IMR-90 (cell line): ENCODE results near the gene UPF1. TPM values are rescaled to one million over a fixed set of nuclear protein-coding genes. Genes with fewer than 3 reads are reported as not detected.

Source experiments
- ATAC-seq: fragments of 200-7000 bp; cut with Tn5 transposase; 2 replicates; pipeline ENCODE4 v1.9.1; 2020; ENCODE audit warnings: low read depth, mild to moderate bottlenecking, moderate library complexity
- BruUV-seq: library from RNA; stranded (reverse); fragments of 400-500 nt; replicated peaks from 2 replicates; lab custom pipeline; 2021; lab: Mats Ljungman, UMichigan
- CTCF ChIA-PET: fragments of 300-600 bp; formaldehyde crosslinking; extraction: SDS; loops from one replicate; lab custom pipeline; 2021; ENCODE audit warnings: antibody characterized with exemption; lab: Yijun Ruan, JAX
- POLR2A ChIA-PET: fragments of 300-600 bp; sonication (Branson Sonifier 250); formaldehyde crosslinking; loops from one replicate; lab custom pipeline; 2022; ENCODE audit warnings: antibody characterized with exemption; ENCODE audit not compliant: unreplicated experiment; lab: Charles Lee
- DNase-seq: peaks from one replicate; pipeline ENCODE4 v3.0.0; 2013
- H2AFZ ChIP-seq: replicated peaks from 2 replicates; pipeline ENCODE3; 2013; ENCODE audit warnings: low read length, mild to moderate bottlenecking; ENCODE audit not compliant: poor library complexity
- H2AK5ac ChIP-seq: 2 replicates; pipeline ENCODE4 v1.6.1; 2013; ENCODE audit warnings: low read depth, low read length, inconsistent platforms
- H2AK9ac ChIP-seq: replicated peaks from 2 replicates; pipeline ENCODE3; 2013; ENCODE audit warnings: mild to moderate bottlenecking, low read depth, low read length, moderate library complexity; ENCODE audit not compliant: poor library complexity
- H2BK120ac ChIP-seq: 2 replicates; pipeline ENCODE4 v1.6.1; 2013; ENCODE audit warnings: low read depth, low read length, inconsistent platforms
- H2BK15ac ChIP-seq: 3 replicates; pipeline ENCODE4 v1.6.1; 2013; ENCODE audit warnings: low read depth, low read length, inconsistent platforms
- H2BK20ac ChIP-seq: 2 replicates; pipeline ENCODE4 v1.6.1; 2013; ENCODE audit warnings: low read depth, mild to moderate bottlenecking, inconsistent platforms, low read length, moderate library complexity
- H2BK5ac ChIP-seq: 2 replicates; pipeline ENCODE4 v1.6.1; 2013; ENCODE audit warnings: mild to moderate bottlenecking, low read depth, low read length, inconsistent platforms; ENCODE audit not compliant: poor library complexity, severe bottlenecking
- H3K14ac ChIP-seq: replicated peaks from 2 replicates; pipeline ENCODE4 v1.6.1; 2013; ENCODE audit warnings: low read depth, low read length, inconsistent platforms
- H3K18ac ChIP-seq: 2 replicates; pipeline ENCODE4 v1.6.1; 2013; ENCODE audit warnings: low read depth, low read length, control low read depth
- H3K23ac ChIP-seq: 2 replicates; pipeline ENCODE4 v1.6.1; 2013; ENCODE audit warnings: low read depth, low read length, inconsistent platforms
- H3K27ac ChIP-seq: 2 replicates; pipeline ENCODE4 v1.5.1; 2013; ENCODE audit warnings: mild to moderate bottlenecking, control low read depth, low read length; ENCODE audit not compliant: insufficient read depth
- H3K27me3 ChIP-seq: 2 replicates; pipeline ENCODE4 v1.6.1; 2013; ENCODE audit warnings: low read length; ENCODE audit not compliant: control insufficient read depth, insufficient read depth
- H3K36me3 ChIP-seq: 2 replicates; pipeline ENCODE4 v1.6.1; 2013; ENCODE audit warnings: low read length, mixed read lengths; ENCODE audit not compliant: control insufficient read depth, insufficient read depth
- H3K4ac ChIP-seq: 2 replicates; pipeline ENCODE4 v1.6.1; 2013; ENCODE audit warnings: low read depth, low read length, inconsistent platforms
- H3K4me1 ChIP-seq: 2 replicates; pipeline ENCODE4 v1.6.1; 2013; ENCODE audit warnings: low read length, mixed read lengths; ENCODE audit not compliant: control insufficient read depth, insufficient read depth
- H3K4me2 ChIP-seq: 2 replicates; pipeline ENCODE4 v1.6.1; 2013; ENCODE audit warnings: low read depth, mild to moderate bottlenecking, control low read depth, low read length, moderate library complexity
- H3K4me3 ChIP-seq: 2 replicates; pipeline ENCODE4 v1.5.1; 2013; ENCODE audit warnings: low read depth, mild to moderate bottlenecking, control low read depth, low read length, moderate library complexity; ENCODE audit not compliant: insufficient read depth
- H3K56ac ChIP-seq: 2 replicates; pipeline ENCODE4 v1.6.1; 2013; ENCODE audit warnings: low read length, inconsistent platforms; ENCODE audit not compliant: insufficient read depth; ENCODE audit errors: extremely low read depth
- H3K79me1 ChIP-seq, 2 experiments: 2 replicates each; pipeline ENCODE4 v1.6.1; 2013; ENCODE audit warnings: low read length in 2 of 2, inconsistent platforms in 1 of 2, low read depth in 1 of 2
- H3K9ac ChIP-seq: 2 replicates; pipeline ENCODE4 v1.6.1; 2013; ENCODE audit warnings: low read depth, low read length, control low read depth
- H3K9me1 ChIP-seq: 2 replicates; pipeline ENCODE4 v1.6.1; 2013; ENCODE audit warnings: low read length, inconsistent platforms; ENCODE audit not compliant: insufficient read depth
- H3K9me3 ChIP-seq: 2 replicates; pipeline ENCODE4 v1.6.1; 2013; ENCODE audit warnings: low read length; ENCODE audit not compliant: control insufficient read depth, insufficient read depth
- H4K20me1 ChIP-seq: 2 replicates; pipeline ENCODE4 v1.6.1; 2013; ENCODE audit warnings: low read length, inconsistent platforms; ENCODE audit not compliant: insufficient read depth
- H4K5ac ChIP-seq: 2 replicates; pipeline ENCODE4 v1.6.1; 2013; ENCODE audit warnings: mild to moderate bottlenecking, low read depth, low read length, control low read depth
- H4K8ac ChIP-seq, 2 experiments: 2 replicates each; pipeline ENCODE4 v1.6.1; 2013; ENCODE audit warnings: low read depth in 2 of 2, low read length in 2 of 2, control low read depth in 1 of 2, inconsistent platforms in 1 of 2
- H4K91ac ChIP-seq: 2 replicates; pipeline ENCODE4 v1.6.1; 2013; ENCODE audit warnings: low read depth, low read length, inconsistent platforms; ENCODE audit not compliant: insufficient read depth
- BHLHE40 ChIP-seq: fragments of 150-350 bp; IDR thresholded peaks from 2 replicates; pipeline ENCODE4 v1.6.1; 2016; ENCODE audit warnings: mild to moderate bottlenecking, low read depth, low read length
- CEBPB ChIP-seq: IDR thresholded peaks from 2 replicates; pipeline ENCODE4 v1.6.1; 2012; ENCODE audit warnings: low read depth, low read length, improper control_type of control experiment
- CHD1 ChIP-seq: IDR thresholded peaks from 2 replicates; pipeline ENCODE4 v1.6.1; 2012; ENCODE audit warnings: low read depth, low read length, improper control_type of control experiment
- FOS ChIP-seq: fragments of 150-350 bp; IDR thresholded peaks from 2 replicates; pipeline ENCODE4 v1.6.1; 2016; ENCODE audit warnings: low read depth, low read length
- MAFK ChIP-seq: IDR thresholded peaks from 2 replicates; pipeline ENCODE4 v1.6.1; 2012; ENCODE audit warnings: low read depth, low read length, improper control_type of control experiment
- MAZ ChIP-seq: IDR thresholded peaks from 2 replicates; pipeline ENCODE4 v1.6.1; 2012; ENCODE audit warnings: low read depth, mild to moderate bottlenecking, low read length, improper control_type of control experiment, moderate library complexity, borderline replicate concordance
- MXI1 ChIP-seq: IDR thresholded peaks from 2 replicates; pipeline ENCODE4 v1.6.1; 2012; ENCODE audit warnings: low read depth, mild to moderate bottlenecking, low read length, moderate library complexity, borderline replicate concordance
- NFE2L2 ChIP-seq: fragments of 150-350 bp; IDR thresholded peaks from 2 replicates; pipeline ENCODE4 v1.6.1; 2016; ENCODE audit warnings: low read depth, mild to moderate bottlenecking, low read length
- POLR2A ChIP-seq: IDR thresholded peaks from 2 replicates; pipeline ENCODE4 v1.6.1; 2012; ENCODE audit warnings: mild to moderate bottlenecking, low read depth, low read length
- RAD21 ChIP-seq: IDR thresholded peaks from 2 replicates; pipeline ENCODE4 v1.6.1; 2012; ENCODE audit warnings: low read length, improper control_type of control experiment
- RCOR1 ChIP-seq: IDR thresholded peaks from 2 replicates; pipeline ENCODE4 v1.6.1; 2012; ENCODE audit warnings: mild to moderate bottlenecking, low read length, improper control_type of control experiment; ENCODE audit not compliant: insufficient replicate concordance
- RFX5 ChIP-seq: IDR thresholded peaks from 2 replicates; pipeline ENCODE4 v1.8.0; 2012; ENCODE audit warnings: low read depth, mild to moderate bottlenecking, low read length, moderate library complexity
- SMC3 ChIP-seq: fragments of 150-350 bp; IDR thresholded peaks from 2 replicates; pipeline ENCODE4 v1.6.1; 2016; ENCODE audit warnings: low read depth, mild to moderate bottlenecking, antibody characterized with exemption, low read length, moderate library complexity
- WGBS, 2 experiments: methylation state at CpG; one replicate each; pipeline versions ENCODE4 v1.1.5 to v1.1.7; 2013; ENCODE audit warnings: missing lambda C conversion rate in 2 of 2; ENCODE audit not compliant: insufficient read length in 1 of 2; ENCODE audit errors: extremely low coverage in 2 of 2; 5-methylcytosine and 5-hydroxymethylcytosine counted together
- dilution Hi-C: fragments of 300-500 bp; cut with HindIII; formaldehyde crosslinking; loops from one replicate; pipeline ENCODE4 v1.14.3; 2018; ENCODE audit warnings: low sequenced_read_pairs; ENCODE audit not compliant: unreplicated experiment
- in situ Hi-C: fragments of 300-500 bp; cut with MboI; formaldehyde crosslinking; loops from 3 replicates; pipeline ENCODE4 v1.14.3; 2019; ENCODE audit warnings: low sequenced_read_pairs, inconsistent platforms, mixed read lengths
- intact Hi-C: fragments of 100-400 bp; cut with micrococcal nuclease; formaldehyde crosslinking; loops from 2 replicates; pipeline ENCODE4 v1.10.0; 2022
- polyA plus RNA-seq, 3 experiments: library from polyadenylated mRNA; depleted of rRNA; stranded (reverse); fragments of >200 nt; gene quantifications; 2 replicates each; pipeline ENCODE4 v1.2.3, GENCODE V29; 2012; ENCODE audit warnings: low replicate concordance in 1 of 3
- total RNA-seq: library from RNA; depleted of rRNA; stranded (reverse); fragments of >200 nt; gene quantifications from 2 replicates; pipeline ENCODE4 v1.2.3, GENCODE V29; 2012
- TF ChIP-seq, protein P1 (sequence below): fragments of 150-350 bp; IDR thresholded peaks from 2 replicates; pipeline ENCODE4 v1.6.1; 2016; ENCODE audit warnings: low read depth, mild to moderate bottlenecking, low read length, moderate library complexity, borderline replicate concordance
- TF ChIP-seq, protein P2 (sequence below): conservative IDR thresholded peaks from 2 replicates; pipeline ENCODE4 v1.5.1; 2012; ENCODE audit warnings: mild to moderate bottlenecking, low read depth, low read length, improper control_type of control experiment
- TF ChIP-seq, protein P3 (sequence below): fragments of 150-350 bp; IDR thresholded peaks from 2 replicates; pipeline ENCODE4 v1.6.1; 2017; ENCODE audit warnings: mild to moderate bottlenecking, antibody characterized with exemption, low read length, low read depth

The UPF1 gene
- total and polyA plus RNA-seq, 2 of the 4 experiments (the other 2 are of a cell fraction): 31.2 to 50.3 TPM

GRCh38 chr19:18896421-18896841 is 64.7 kb downstream of the UPF1 start:
- WGBS, 2 experiments: 12% methylated on average over 20 of the region's 33 CpGs; no CpG with 5 or more reads in 1 of the 2 experiments
- in situ Hi-C loops: no loop called here
- Histone ChIP-seq H3K23ac (no peak overlapping the region), H3K18ac (no peak overlapping the region), H3K9ac (no peak overlapping the region), H2BK20ac (no peak overlapping the region), H3K56ac (no peak overlapping the region), H4K8ac (no peak overlapping the region), H3K79me1 (peaks cover 0 to 3% of the 10 kb centered on the region in 2 experiments; a peak in 1 of 4 replicates), H3K27ac (no peak overlapping the region), H3K9me1 (no peaks in the 10 kb centered on the region), H2BK5ac (no peak overlapping the region), H4K20me1 (peaks cover 27% of the 10 kb centered on the region), H2AK9ac (peak overlapping the region; percentile 28), H2BK120ac (no peak overlapping the region), H3K4ac (no peak overlapping the region), H3K27me3 (peaks cover 7% of the 10 kb centered on the region; the same call in 1 of the 2 replicates), H2AFZ (peak overlapping the region; percentile 58), H3K4me2 (peak overlapping the region; percentile 48; the same call in 1 of the 2 replicates), H3K4me1 (peaks cover 8% of the 10 kb centered on the region; the same call in 1 of the 2 replicates), H3K14ac (no peak overlapping the region), H4K5ac (no peak overlapping the region), H3K4me3 (no peak overlapping the region; the same call in 1 of the 2 replicates), H4K91ac (no peak overlapping the region), H3K36me3 (peaks cover 25% of the 10 kb centered on the region), H3K9me3 (no peaks in the 10 kb centered on the region), H2AK5ac (no peak overlapping the region; the same call in 1 of the 2 replicates), H2BK15ac (no peak overlapping the region)
- ATAC-seq (no peak; the same call in 1 of the 2 replicates), DNase-seq (no peak)
- CTCF ChIA-PET: interaction anchor here (1.0 to 1.3 kb wide), 2 partner anchors 91 to 100 kb away, joined by 3 to 7 read pairs; no protein-coding TSS in a partner anchor
- dilution Hi-C loops: no loop called here
- no TSS peak for BruUV-seq
- POLR2A ChIA-PET: no interaction called here
- TF ChIP-seq MXI1 (no peak), RAD21 (no peak), CEBPB (no peak), MAZ (no peak), CHD1 (no peak), MAFK (no peak), RCOR1 (no peak), RFX5 (no peak), NFE2L2 (no peak), POLR2A (no peak), BHLHE40 (no peak), FOS (no peak), SMC3 (no peak)
- TF ChIP-seq, protein P1, sequence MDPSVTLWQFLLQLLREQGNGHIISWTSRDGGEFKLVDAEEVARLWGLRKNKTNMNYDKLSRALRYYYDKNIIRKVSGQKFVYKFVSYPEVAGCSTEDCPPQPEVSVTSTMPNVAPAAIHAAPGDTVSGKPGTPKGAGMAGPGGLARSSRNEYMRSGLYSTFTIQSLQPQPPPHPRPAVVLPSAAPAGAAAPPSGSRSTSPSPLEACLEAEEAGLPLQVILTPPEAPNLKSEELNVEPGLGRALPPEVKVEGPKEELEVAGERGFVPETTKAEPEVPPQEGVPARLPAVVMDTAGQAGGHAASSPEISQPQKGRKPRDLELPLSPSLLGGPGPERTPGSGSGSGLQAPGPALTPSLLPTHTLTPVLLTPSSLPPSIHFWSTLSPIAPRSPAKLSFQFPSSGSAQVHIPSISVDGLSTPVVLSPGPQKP: no peak
- TF ChIP-seq, protein P2, sequence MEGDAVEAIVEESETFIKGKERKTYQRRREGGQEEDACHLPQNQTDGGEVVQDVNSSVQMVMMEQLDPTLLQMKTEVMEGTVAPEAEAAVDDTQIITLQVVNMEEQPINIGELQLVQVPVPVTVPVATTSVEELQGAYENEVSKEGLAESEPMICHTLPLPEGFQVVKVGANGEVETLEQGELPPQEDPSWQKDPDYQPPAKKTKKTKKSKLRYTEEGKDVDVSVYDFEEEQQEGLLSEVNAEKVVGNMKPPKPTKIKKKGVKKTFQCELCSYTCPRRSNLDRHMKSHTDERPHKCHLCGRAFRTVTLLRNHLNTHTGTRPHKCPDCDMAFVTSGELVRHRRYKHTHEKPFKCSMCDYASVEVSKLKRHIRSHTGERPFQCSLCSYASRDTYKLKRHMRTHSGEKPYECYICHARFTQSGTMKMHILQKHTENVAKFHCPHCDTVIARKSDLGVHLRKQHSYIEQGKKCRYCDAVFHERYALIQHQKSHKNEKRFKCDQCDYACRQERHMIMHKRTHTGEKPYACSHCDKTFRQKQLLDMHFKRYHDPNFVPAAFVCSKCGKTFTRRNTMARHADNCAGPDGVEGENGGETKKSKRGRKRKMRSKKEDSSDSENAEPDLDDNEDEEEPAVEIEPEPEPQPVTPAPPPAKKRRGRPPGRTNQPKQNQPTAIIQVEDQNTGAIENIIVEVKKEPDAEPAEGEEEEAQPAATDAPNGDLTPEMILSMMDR: no peak
- TF ChIP-seq, protein P3, sequence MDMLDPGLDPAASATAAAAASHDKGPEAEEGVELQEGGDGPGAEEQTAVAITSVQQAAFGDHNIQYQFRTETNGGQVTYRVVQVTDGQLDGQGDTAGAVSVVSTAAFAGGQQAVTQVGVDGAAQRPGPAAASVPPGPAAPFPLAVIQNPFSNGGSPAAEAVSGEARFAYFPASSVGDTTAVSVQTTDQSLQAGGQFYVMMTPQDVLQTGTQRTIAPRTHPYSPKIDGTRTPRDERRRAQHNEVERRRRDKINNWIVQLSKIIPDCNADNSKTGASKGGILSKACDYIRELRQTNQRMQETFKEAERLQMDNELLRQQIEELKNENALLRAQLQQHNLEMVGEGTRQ: no peak
- intact Hi-C loops: loop anchor here (1.0 kb wide), 1 partner anchor 21 kb away; no protein-coding TSS in a partner anchor
